Measurements from ENCODE around the gene OR6M1.

- TF ChIP-seq MAFK (IDR thresholded peaks at IDR 0.05; ENCODE audit: low read depth, low read length) (no peak), MAZ (IDR thresholded peaks at IDR 0.05; ENCODE audit: borderline replicate concordance, low read depth, low read length) (no peak), POLR2A (IDR thresholded peaks at IDR 0.05; ENCODE audit: low read depth, low read length) (no peak), RAD21 (IDR thresholded peaks at IDR 0.05; ENCODE audit: low read length) (no peak), BHLHE40 (IDR thresholded peaks at IDR 0.05; ENCODE audit: low read depth, low read length) (no peak)
- TF ChIP-seq, protein P1, sequence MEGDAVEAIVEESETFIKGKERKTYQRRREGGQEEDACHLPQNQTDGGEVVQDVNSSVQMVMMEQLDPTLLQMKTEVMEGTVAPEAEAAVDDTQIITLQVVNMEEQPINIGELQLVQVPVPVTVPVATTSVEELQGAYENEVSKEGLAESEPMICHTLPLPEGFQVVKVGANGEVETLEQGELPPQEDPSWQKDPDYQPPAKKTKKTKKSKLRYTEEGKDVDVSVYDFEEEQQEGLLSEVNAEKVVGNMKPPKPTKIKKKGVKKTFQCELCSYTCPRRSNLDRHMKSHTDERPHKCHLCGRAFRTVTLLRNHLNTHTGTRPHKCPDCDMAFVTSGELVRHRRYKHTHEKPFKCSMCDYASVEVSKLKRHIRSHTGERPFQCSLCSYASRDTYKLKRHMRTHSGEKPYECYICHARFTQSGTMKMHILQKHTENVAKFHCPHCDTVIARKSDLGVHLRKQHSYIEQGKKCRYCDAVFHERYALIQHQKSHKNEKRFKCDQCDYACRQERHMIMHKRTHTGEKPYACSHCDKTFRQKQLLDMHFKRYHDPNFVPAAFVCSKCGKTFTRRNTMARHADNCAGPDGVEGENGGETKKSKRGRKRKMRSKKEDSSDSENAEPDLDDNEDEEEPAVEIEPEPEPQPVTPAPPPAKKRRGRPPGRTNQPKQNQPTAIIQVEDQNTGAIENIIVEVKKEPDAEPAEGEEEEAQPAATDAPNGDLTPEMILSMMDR (conservative IDR thresholded peaks at IDR 0.05; ENCODE audit: low read depth, low read length) = no peak
Observed at GRCh38 chr11:123762422-123762821, 43.7 kb downstream of the OR6M1 start.
